ENCODE data around the gene FHOD3.
A peak's percentile ranks its signal among the peaks of the same experiment; 100 is the strongest.

FHOD3 gene

GRCh38 chr18:36693931-36694620, 396.6 kb downstream of the FHOD3 start:
- Histone ChIP-seq H3K36me3 (replicated peaks) (no peaks in the 10 kb centered on the region), H3K27me3 (replicated peaks) (no peaks in the 10 kb centered on the region), H3K27ac (no peak overlapping the region), H3K4me3 (ENCODE audit: low read depth, low read length) (no peak overlapping the region)
- no peak for TF ChIP-seq CTCF (IDR thresholded peaks at IDR 0.05; ENCODE audit: low read depth, low read length, missing control alignments)
- no peak for DNase-seq
- in situ Hi-C loops (cut with HindIII; ENCODE audit: low pct_ligation_motif_present, low sequenced_read_pairs) = no loop called here

- in situ Hi-C loops (cut with HindIII; ENCODE audit: low pct_ligation_motif_present, low sequenced_read_pairs) = no loop called here
- no peak for DNase-seq
- Histone ChIP-seq H3K27ac (no peak overlapping the region), H3K4me3 (ENCODE audit: low read depth, low read length) (no peak overlapping the region), H3K36me3 (replicated peaks) (no peaks in the 10 kb centered on the region), H3K27me3 (replicated peaks) (no peaks in the 10 kb centered on the region)
- TF ChIP-seq CTCF (IDR thresholded peaks at IDR 0.05; ENCODE audit: low read depth, low read length, missing control alignments) = no peak
These were observed 398.3 kb downstream of the FHOD3 start for GRCh38 chr18:36695806-36696205.

DNA sequence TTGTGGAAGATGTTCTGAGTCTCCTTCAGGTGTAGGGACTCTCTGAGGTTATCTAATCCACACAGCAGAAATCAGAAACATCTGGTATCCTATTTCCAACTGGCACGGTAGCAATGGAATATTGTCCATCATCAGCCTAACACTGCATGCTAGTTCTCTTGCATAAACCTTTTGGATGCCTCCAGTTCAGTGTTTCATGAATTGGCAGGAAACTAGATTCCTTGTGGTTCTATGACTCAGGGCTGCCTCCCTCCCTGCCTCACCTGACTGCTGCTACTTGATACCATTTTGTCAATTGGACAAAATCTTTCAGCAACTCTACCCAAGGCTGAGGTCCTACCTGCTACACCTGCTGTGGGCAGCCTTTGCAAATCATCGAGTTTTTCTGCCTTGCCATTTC, 400.4 kb downstream of the FHOD3 start:
- H3K36me3 ChIP-seq (replicated peaks) = no peaks in the 10 kb centered on the region
- H3K27me3 ChIP-seq (replicated peaks) = no peaks in the 10 kb centered on the region
- DNase-seq = peak; percentile 52
- in situ Hi-C loops (cut with HindIII; ENCODE audit: low pct_ligation_motif_present, low sequenced_read_pairs) = no loop called here
- H3K27ac ChIP-seq = no peak overlapping the region
- TF ChIP-seq CTCF (IDR thresholded peaks at IDR 0.05; ENCODE audit: low read depth, low read length, missing control alignments) = no peak
- H3K4me3 ChIP-seq (ENCODE audit: low read depth, low read length) = no peak overlapping the region

GRCh38 chr18:36700955-36701354, 403.4 kb downstream of the FHOD3 start:
- no peak overlapping the region for H3K4me3 ChIP-seq (ENCODE audit: low read depth, low read length)
- H3K27me3 ChIP-seq (replicated peaks) = no peaks in the 10 kb centered on the region
- no peak for DNase-seq
- in situ Hi-C loops (cut with HindIII; ENCODE audit: low pct_ligation_motif_present, low sequenced_read_pairs) = no loop called here
- H3K27ac ChIP-seq = no peak overlapping the region
- no peaks in the 10 kb centered on the region for H3K36me3 ChIP-seq (replicated peaks)
- TF ChIP-seq CTCF (IDR thresholded peaks at IDR 0.05; ENCODE audit: low read depth, low read length, missing control alignments) = no peak

DNA sequence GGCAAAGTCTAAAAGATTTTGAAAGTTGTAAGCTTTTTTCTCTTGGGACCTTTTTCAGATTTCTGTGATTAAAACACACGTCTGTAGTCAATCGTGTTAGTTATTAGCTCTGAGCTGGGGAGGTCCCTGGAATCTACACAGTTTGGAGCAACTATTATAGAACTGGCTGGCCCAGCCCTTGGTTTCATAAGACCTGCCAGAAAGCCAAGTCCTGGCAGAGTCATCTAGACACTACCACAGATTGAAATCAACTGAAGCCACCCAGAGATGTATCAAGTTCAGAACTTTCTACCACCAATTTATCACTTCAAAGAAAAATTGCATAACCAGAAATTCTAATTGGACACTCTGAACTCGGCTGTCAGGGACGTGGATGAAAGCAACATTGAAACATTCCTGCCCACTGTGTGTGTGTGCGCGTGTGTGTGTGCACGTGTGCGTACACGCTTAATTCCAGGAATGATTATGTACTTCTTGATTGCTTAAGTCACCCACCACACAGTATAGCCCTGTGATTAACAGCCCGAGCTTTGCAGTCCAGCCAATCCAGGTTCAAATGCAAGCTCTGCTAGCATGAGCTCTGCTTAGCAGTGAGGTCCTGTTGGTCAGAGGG, 405.0 kb downstream of the FHOD3 start:
- TF ChIP-seq CTCF (IDR thresholded peaks at IDR 0.05; ENCODE audit: low read depth, low read length, missing control alignments) = no peak
- in situ Hi-C loops (cut with HindIII; ENCODE audit: low pct_ligation_motif_present, low sequenced_read_pairs) = no loop called here
- DNase-seq = no peak

More for the DNA sequence above, 405.0 kb downstream of the FHOD3 start:
- H3K27me3 ChIP-seq (replicated peaks) = no peaks in the 10 kb centered on the region
- no peaks in the 10 kb centered on the region for H3K36me3 ChIP-seq (replicated peaks)
- H3K27ac ChIP-seq = no peak overlapping the region
- no peak overlapping the region for H3K4me3 ChIP-seq (ENCODE audit: low read depth, low read length)

Data from brain microvascular endothelial cell (primary cell).